ENCODE results near the gene SAMHD1. TPM values are rescaled to one million over a fixed set of nuclear protein-coding genes. Genes with fewer than 3 reads are reported as not detected.

Gene SAMHD1
- total and polyA plus RNA-seq, 2 donors from 2014 or later, result 13.7 to 94.1 TPM

DNA sequence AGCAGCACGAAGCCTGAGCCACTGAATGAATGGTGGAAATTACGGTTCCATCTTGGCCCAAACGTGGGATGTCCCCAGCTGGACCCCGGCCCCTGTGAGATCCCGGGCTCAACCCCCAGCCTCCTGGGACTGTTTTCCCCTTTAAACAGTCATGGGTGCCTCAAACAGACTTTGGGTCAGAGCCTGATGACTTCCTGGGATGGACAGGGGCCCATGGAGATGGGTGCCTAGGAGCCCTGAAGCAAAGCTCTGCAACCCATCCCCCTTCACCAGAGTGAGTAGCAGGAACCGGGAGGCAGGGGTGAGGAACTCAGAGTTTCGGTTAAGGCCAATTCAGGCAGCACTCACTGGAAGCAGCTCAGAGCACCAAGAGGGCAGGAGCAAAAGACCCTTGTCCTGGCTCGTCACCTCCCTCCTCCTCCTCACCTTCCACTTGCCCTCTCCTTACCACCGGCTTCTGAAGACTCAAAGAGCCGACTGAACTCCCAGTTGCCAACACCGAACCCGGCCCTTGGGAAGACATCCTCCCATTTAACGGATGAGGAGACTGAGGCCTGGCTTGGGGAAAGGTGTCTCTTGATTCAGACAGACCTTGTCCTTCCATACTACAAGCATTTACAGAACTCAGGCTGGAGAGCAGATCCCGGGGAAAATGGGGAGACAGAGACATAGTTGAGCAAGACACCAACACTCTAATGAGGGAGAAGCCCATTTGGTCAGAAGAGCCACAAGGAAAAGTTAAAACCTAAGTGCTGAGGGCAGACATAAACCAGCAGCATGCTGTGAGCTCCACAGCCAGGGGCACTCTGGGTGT, 90.5 kb downstream of the SAMHD1 start:
- TF ChIP-seq, protein P1, sequence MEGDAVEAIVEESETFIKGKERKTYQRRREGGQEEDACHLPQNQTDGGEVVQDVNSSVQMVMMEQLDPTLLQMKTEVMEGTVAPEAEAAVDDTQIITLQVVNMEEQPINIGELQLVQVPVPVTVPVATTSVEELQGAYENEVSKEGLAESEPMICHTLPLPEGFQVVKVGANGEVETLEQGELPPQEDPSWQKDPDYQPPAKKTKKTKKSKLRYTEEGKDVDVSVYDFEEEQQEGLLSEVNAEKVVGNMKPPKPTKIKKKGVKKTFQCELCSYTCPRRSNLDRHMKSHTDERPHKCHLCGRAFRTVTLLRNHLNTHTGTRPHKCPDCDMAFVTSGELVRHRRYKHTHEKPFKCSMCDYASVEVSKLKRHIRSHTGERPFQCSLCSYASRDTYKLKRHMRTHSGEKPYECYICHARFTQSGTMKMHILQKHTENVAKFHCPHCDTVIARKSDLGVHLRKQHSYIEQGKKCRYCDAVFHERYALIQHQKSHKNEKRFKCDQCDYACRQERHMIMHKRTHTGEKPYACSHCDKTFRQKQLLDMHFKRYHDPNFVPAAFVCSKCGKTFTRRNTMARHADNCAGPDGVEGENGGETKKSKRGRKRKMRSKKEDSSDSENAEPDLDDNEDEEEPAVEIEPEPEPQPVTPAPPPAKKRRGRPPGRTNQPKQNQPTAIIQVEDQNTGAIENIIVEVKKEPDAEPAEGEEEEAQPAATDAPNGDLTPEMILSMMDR (IDR thresholded peaks at IDR 0.05; ENCODE audit: borderline replicate concordance, extremely low read depth, insufficient read depth), result no peak
- H3K4me1 ChIP-seq (ENCODE audit: control insufficient read depth in 2 of 3, insufficient read depth in 2 of 3, low read depth in 1 of 3, low read length in 3 of 3), result peaks cover 4 to 34% (median 11%) of the 10 kb centered on the region in 3 donors

DNA sequence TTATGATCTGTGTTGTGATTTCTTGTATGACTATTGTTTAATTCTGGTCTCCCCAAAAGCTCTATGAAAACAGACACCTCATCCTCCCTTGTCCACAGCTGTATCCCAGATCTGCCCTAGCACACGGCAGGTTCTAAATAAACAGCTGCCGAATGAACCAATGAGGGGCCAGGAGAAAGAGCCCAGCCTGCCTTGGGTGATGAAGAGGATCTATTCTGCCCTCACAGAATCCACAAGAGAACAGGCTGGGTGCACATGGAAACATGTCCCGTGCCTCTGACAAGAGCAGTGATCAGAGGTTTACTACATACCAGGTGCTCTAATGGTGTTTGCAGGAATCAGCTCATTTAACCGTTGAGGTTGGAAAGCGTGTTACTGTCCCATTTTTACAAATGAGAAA, 91.2 kb downstream of the SAMHD1 start:
- intact Hi-C loops (cut with DNase I), result no loop called here
- no peaks in the 10 kb centered on the region for H3K27me3 ChIP-seq (ENCODE audit: control insufficient read depth, insufficient read depth, low read length)
- H3K36me3 ChIP-seq (ENCODE audit: control insufficient read depth in 2 of 3, insufficient read depth in 3 of 3, low read length in 3 of 3), result no peaks in the 10 kb centered on the region
- TF ChIP-seq, protein P1 (IDR thresholded peaks at IDR 0.05; ENCODE audit: borderline replicate concordance, extremely low read depth, insufficient read depth), result no peak
- no peak overlapping the region for H3K27ac ChIP-seq (ENCODE audit: low read depth in 2 of 2, low read length in 2 of 2)
- no peak for DNase-seq
- H3K4me3 ChIP-seq (ENCODE audit: low read length in 3 of 3), result no peak overlapping the region
- H3K4me1 ChIP-seq (ENCODE audit: control insufficient read depth in 2 of 3, insufficient read depth in 2 of 3, low read depth in 1 of 3, low read length in 3 of 3), result peaks cover 4 to 41% (median 17%) of the 10 kb centered on the region in 3 donors
- H3K9ac ChIP-seq (ENCODE audit: low read length in 3 of 3), result no peak overlapping the region
- FAIRE-seq, result no peak
- no peaks in the 10 kb centered on the region for H3K9me3 ChIP-seq (ENCODE audit: control insufficient read depth in 2 of 3, insufficient read depth in 1 of 3, low read length in 3 of 3)

More for the DNA sequence above, 90.5 kb downstream of the SAMHD1 start:
- no peaks in the 10 kb centered on the region for H3K9me3 ChIP-seq (ENCODE audit: control insufficient read depth in 2 of 3, insufficient read depth in 1 of 3, low read length in 3 of 3)
- intact Hi-C loops (cut with DNase I), result no loop called here
- peak overlapping the region in 1 of 3 donors; percentile 71 for H3K9ac ChIP-seq (ENCODE audit: low read length in 3 of 3)
- peak overlapping the region; percentile 13 to 63 (median 53) for H3K4me3 ChIP-seq (ENCODE audit: low read length in 3 of 3)
- H3K27ac ChIP-seq (ENCODE audit: low read depth in 2 of 2, low read length in 2 of 2), result no peak overlapping the region
- FAIRE-seq (no peak), DNase-seq (no peak)
- no peaks in the 10 kb centered on the region for H3K27me3 ChIP-seq (ENCODE audit: control insufficient read depth, insufficient read depth, low read length)
- H3K36me3 ChIP-seq (ENCODE audit: control insufficient read depth in 2 of 3, insufficient read depth in 3 of 3, low read length in 3 of 3), result no peaks in the 10 kb centered on the region

DNA sequence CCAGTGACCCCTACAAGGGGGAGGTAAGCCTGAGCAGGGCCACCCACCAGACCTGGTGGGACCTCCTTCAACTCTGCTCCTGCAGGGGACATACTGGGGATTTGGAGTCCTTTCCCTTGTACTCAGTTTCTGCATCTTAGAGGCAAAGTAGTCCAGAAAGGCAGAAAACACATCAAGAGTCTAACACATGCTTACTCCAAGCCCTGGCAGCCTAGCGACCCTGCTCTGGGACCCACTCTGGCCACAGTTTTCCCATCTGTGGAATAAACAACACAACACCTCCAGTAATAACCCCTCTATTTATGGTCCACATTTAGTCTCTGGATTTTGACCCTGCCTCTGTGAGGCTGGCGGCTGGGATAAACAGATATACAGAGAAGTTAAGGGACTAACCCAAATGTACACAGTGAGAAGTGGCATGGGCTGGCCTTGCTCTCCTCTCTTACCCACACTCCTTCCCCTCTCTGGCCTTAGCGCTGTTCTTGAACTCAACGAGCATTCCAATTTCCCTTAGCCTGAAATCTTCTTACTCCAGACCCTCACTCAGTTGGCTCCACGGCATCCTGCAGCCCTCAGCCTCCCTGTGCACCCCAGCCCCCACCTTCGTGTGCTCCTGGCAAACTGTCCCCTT, 91.7 kb downstream of the SAMHD1 start:
- intact Hi-C loops (cut with DNase I), result no loop called here
- Histone ChIP-seq H3K27me3 (ENCODE audit: control insufficient read depth, insufficient read depth, low read length) (no peaks in the 10 kb centered on the region), H3K4me3 (ENCODE audit: low read length in 3 of 3) (no peak overlapping the region), H3K4me1 (ENCODE audit: control insufficient read depth in 2 of 3, insufficient read depth in 2 of 3, low read depth in 1 of 3, low read length in 3 of 3) (peaks cover 4 to 46% (median 17%) of the 10 kb centered on the region in 3 donors), H3K27ac (ENCODE audit: low read depth in 2 of 2, low read length in 2 of 2) (no peak overlapping the region), H3K36me3 (ENCODE audit: control insufficient read depth in 2 of 3, insufficient read depth in 3 of 3, low read length in 3 of 3) (no peaks in the 10 kb centered on the region), H3K9me3 (ENCODE audit: control insufficient read depth in 2 of 3, insufficient read depth in 1 of 3, low read length in 3 of 3) (no peaks in the 10 kb centered on the region), H3K9ac (ENCODE audit: low read length in 3 of 3) (no peak overlapping the region)
- TF ChIP-seq, protein P1 (IDR thresholded peaks at IDR 0.05; ENCODE audit: borderline replicate concordance, extremely low read depth, insufficient read depth), result no peak
- DNase-seq (no peak), FAIRE-seq (no peak)

All from kidney (tissue), 14 donors.